ENCODE measurements around the gene ADAMTS8.

DNA sequence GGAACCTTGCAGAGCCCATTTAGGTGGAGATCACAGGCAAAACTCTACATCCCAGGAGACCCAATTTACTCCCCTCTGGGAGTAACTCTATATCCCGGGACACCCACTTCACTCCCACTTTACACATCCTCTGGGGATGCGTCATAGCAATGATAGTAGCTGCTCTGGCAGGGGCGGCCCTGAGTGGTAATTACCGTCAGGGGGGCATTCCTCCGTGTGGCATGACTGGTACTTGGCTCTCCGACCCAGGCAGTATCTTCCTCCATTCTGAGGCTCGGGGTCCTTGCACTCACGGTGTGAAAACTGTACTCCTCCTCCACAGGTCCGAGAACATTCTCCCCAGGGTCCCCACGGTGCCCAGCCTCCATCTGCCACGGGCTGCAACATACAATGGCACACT is 17.2 kb downstream of the ADAMTS8 start:
- TF ChIP-seq, protein P1, sequence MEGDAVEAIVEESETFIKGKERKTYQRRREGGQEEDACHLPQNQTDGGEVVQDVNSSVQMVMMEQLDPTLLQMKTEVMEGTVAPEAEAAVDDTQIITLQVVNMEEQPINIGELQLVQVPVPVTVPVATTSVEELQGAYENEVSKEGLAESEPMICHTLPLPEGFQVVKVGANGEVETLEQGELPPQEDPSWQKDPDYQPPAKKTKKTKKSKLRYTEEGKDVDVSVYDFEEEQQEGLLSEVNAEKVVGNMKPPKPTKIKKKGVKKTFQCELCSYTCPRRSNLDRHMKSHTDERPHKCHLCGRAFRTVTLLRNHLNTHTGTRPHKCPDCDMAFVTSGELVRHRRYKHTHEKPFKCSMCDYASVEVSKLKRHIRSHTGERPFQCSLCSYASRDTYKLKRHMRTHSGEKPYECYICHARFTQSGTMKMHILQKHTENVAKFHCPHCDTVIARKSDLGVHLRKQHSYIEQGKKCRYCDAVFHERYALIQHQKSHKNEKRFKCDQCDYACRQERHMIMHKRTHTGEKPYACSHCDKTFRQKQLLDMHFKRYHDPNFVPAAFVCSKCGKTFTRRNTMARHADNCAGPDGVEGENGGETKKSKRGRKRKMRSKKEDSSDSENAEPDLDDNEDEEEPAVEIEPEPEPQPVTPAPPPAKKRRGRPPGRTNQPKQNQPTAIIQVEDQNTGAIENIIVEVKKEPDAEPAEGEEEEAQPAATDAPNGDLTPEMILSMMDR (conservative IDR thresholded peaks at IDR 0.05 in 1 of 2, IDR thresholded peaks at IDR 0.05 in 1 of 2; ENCODE audit: low read depth in 1 of 2, low read length in 2 of 2) = no peak
- no peak for TF ChIP-seq EZH2 (IDR thresholded peaks at IDR 0.05; ENCODE audit: low read length, missing control alignments)
